Neuronal stem cell (in vitro differentiated cells): ENCODE data around the gene PLA2G4E.

Experiments used
- DNase-seq: peaks from one replicate; pipeline ENCODE4 v3.0.0-alpha.2; 2013; ENCODE audit warnings: low spot score
- H2AFZ ChIP-seq: one replicate; pipeline ENCODE4 v1.6.1; 2013; ENCODE audit warnings: mild to moderate bottlenecking, low read length, inconsistent platforms
- H2AK5ac ChIP-seq: 2 replicates; pipeline ENCODE4 v1.6.1; 2013; ENCODE audit warnings: low read depth, mild to moderate bottlenecking, inconsistent platforms, low read length, moderate library complexity, mixed read lengths
- H2BK120ac ChIP-seq: 2 replicates; pipeline ENCODE4 v1.6.1; 2013; ENCODE audit warnings: low read depth, mild to moderate bottlenecking, inconsistent platforms, low read length, moderate library complexity, mixed read lengths
- H2BK12ac ChIP-seq: one replicate; pipeline ENCODE4 v1.6.1; 2013; ENCODE audit warnings: low read length, inconsistent platforms
- H2BK15ac ChIP-seq: 2 replicates; pipeline ENCODE4 v1.6.1; 2013; ENCODE audit warnings: mild to moderate bottlenecking, low read length, inconsistent platforms, mixed read lengths
- H2BK5ac ChIP-seq: one replicate; pipeline ENCODE4 v1.6.1; 2013; ENCODE audit warnings: inconsistent platforms, mild to moderate bottlenecking, low read length, moderate library complexity
- H3K14ac ChIP-seq: one replicate; pipeline ENCODE4 v1.6.1; 2013; ENCODE audit warnings: low read length, inconsistent platforms
- H3K18ac ChIP-seq: 2 replicates; pipeline ENCODE4 v1.6.1; 2013; ENCODE audit warnings: low read length, inconsistent platforms
- H3K23ac ChIP-seq: 2 replicates; pipeline ENCODE4 v1.6.1; 2013; ENCODE audit warnings: low read depth, mild to moderate bottlenecking, mixed read lengths, low read length, inconsistent platforms; ENCODE audit not compliant: poor library complexity
- H3K27ac ChIP-seq: replicated peaks from 3 replicates; pipeline ENCODE4 v1.5.1; 2013; ENCODE audit warnings: low read length, inconsistent platforms
- H3K27me3 ChIP-seq, 3 experiments: 2 replicates each; pipeline ENCODE4 v1.6.1; 2013; ENCODE audit warnings: low read length in 3 of 3, mild to moderate bottlenecking in 2 of 3, inconsistent platforms in 1 of 3, low read depth in 1 of 3, mixed read lengths in 1 of 3, moderate library complexity in 1 of 3; ENCODE audit not compliant: control insufficient read depth in 3 of 3, insufficient read depth in 3 of 3
- H3K36me3 ChIP-seq, 2 donors: replicated peaks in 1 of 2; 2 replicates each; pipeline ENCODE4 v1.6.1; 2013; ENCODE audit warnings: low read length in 2 of 2; ENCODE audit not compliant: control insufficient read depth in 2 of 2, insufficient read depth in 2 of 2
- H3K4ac ChIP-seq: 2 replicates; pipeline ENCODE4 v1.6.1; 2013; ENCODE audit warnings: inconsistent platforms, mild to moderate bottlenecking, low read length, moderate library complexity
- H3K4me1 ChIP-seq, 2 donors: 1 replicate in 1 of 2; 2 replicates in 1 of 2; pipeline ENCODE4 v1.6.1; 2013; ENCODE audit warnings: low read length in 2 of 2, low read depth in 1 of 2; ENCODE audit not compliant: control insufficient read depth in 2 of 2, insufficient read depth in 1 of 2
- H3K4me2 ChIP-seq: one replicate; pipeline ENCODE4 v1.6.1; 2013; ENCODE audit warnings: mild to moderate bottlenecking, low read length, inconsistent platforms; ENCODE audit not compliant: insufficient read depth, poor library complexity, severe bottlenecking
- H3K4me3 ChIP-seq, 2 donors: 2 replicates each; pipeline ENCODE4 v1.5.1; 2013; ENCODE audit warnings: low read length in 2 of 2, mild to moderate bottlenecking in 2 of 2, inconsistent platforms in 1 of 2, moderate library complexity in 1 of 2
- H3K79me1 ChIP-seq: one replicate; pipeline ENCODE4 v1.6.1; 2013; ENCODE audit warnings: low read depth, mild to moderate bottlenecking, inconsistent platforms, low read length, moderate library complexity
- H3K9ac ChIP-seq: one replicate; pipeline ENCODE4 v1.6.1; 2013; ENCODE audit warnings: mild to moderate bottlenecking, low read depth, low read length, inconsistent platforms; ENCODE audit not compliant: poor library complexity
- H3K9me3 ChIP-seq, 2 donors: replicated peaks in 1 of 2; 2 replicates each; pipeline versions ENCODE3 to v1.6.1; 2013; ENCODE audit warnings: low read length in 2 of 2, mild to moderate bottlenecking in 2 of 2, inconsistent platforms in 1 of 2, low read depth in 1 of 2, mixed read lengths in 1 of 2, moderate library complexity in 1 of 2; ENCODE audit not compliant: control insufficient read depth in 2 of 2, insufficient read depth in 1 of 2
- H4K8ac ChIP-seq: one replicate; pipeline ENCODE4 v1.6.1; 2013; ENCODE audit warnings: low read depth, mild to moderate bottlenecking, inconsistent platforms, low read length, moderate library complexity
- H4K91ac ChIP-seq: one replicate; pipeline ENCODE4 v1.6.1; 2013; ENCODE audit warnings: low read length, low read depth, mild to moderate bottlenecking, inconsistent platforms; ENCODE audit not compliant: poor library complexity
- WGBS, 2 donors: extraction: QIAGEN DNeasy Blood & Tissue Kit; methylation state at CpG; one replicate each; pipeline ENCODE4 v1.1.7; 2013; ENCODE audit warnings: missing lambda C conversion rate in 2 of 2, mixed read lengths in 1 of 2; ENCODE audit not compliant: insufficient read length in 2 of 2, insufficient replicate concordance in 1 of 2; ENCODE audit errors: extremely low coverage in 2 of 2; 5-methylcytosine and 5-hydroxymethylcytosine counted together

Gene PLA2G4E

GRCh38 chr15:42064271-42064670 is 43.4 kb upstream of the PLA2G4E start:
- no peak overlapping the region for H2BK12ac ChIP-seq
- H2AK5ac ChIP-seq: no peak overlapping the region
- no peak overlapping the region for H4K91ac ChIP-seq
- H3K9ac ChIP-seq: no peak overlapping the region
- H3K27ac ChIP-seq: no peak overlapping the region
- no peak overlapping the region for H4K8ac ChIP-seq
- H3K27me3 ChIP-seq: peaks cover 0 to 11% (median 0%) of the 10 kb centered on the region in 3 experiments
- no peak overlapping the region for H3K4me3 ChIP-seq
- no peak overlapping the region for H2AFZ ChIP-seq
- no peak overlapping the region for H3K4me2 ChIP-seq
- H3K23ac ChIP-seq: no peak overlapping the region
- no peak overlapping the region for H2BK5ac ChIP-seq
- H3K9me3 ChIP-seq: no peaks in the 10 kb centered on the region
- H3K18ac ChIP-seq: no peak overlapping the region
- H3K36me3 ChIP-seq: no peaks in the 10 kb centered on the region
- no peak overlapping the region for H3K4ac ChIP-seq
- no peak overlapping the region for H3K14ac ChIP-seq
- no peak overlapping the region for H2BK15ac ChIP-seq
- no peak overlapping the region for H2BK120ac ChIP-seq
- H3K4me1 ChIP-seq: peaks cover 5 to 14% of the 10 kb centered on the region in 2 donors
- DNase-seq: no peak
- no peaks in the 10 kb centered on the region for H3K79me1 ChIP-seq
- no CpG with 5 or more reads among the region's 4 CpGs for WGBS, 2 donors

GRCh38 chr15:42063122-42063848 is 42.4 kb upstream of the PLA2G4E start:
- Histone ChIP-seq H4K8ac (no peak overlapping the region), H2BK15ac (no peak overlapping the region), H3K23ac (no peak overlapping the region), H4K91ac (no peak overlapping the region), H3K36me3 (no peaks in the 10 kb centered on the region), H3K18ac (no peak overlapping the region), H2BK12ac (no peak overlapping the region), H3K4me2 (no peak overlapping the region), H2BK120ac (no peak overlapping the region), H3K14ac (no peak overlapping the region), H3K9me3 (no peaks in the 10 kb centered on the region), H2AK5ac (no peak overlapping the region), H3K4ac (no peak overlapping the region), H2AFZ (no peak overlapping the region), H3K4me1 (peaks cover 5 to 14% of the 10 kb centered on the region in 2 donors), H3K9ac (no peak overlapping the region), H3K27me3 (peaks cover 0 to 11% (median 0%) of the 10 kb centered on the region in 3 experiments), H3K4me3 (no peak overlapping the region), H3K27ac (no peak overlapping the region), H2BK5ac (no peak overlapping the region), H3K79me1 (no peaks in the 10 kb centered on the region)
- no CpG with 5 or more reads among the region's 12 CpGs for WGBS, 2 donors
- no peak for DNase-seq

- Histone ChIP-seq H3K4me3 (no peak overlapping the region), H3K4me1 (peaks cover 5 to 14% of the 10 kb centered on the region in 2 donors), H3K14ac (no peak overlapping the region), H3K9ac (no peak overlapping the region), H3K4me2 (no peak overlapping the region), H3K79me1 (no peaks in the 10 kb centered on the region), H2AK5ac (no peak overlapping the region), H3K23ac (no peak overlapping the region), H2AFZ (no peak overlapping the region), H4K91ac (no peak overlapping the region), H3K4ac (no peak overlapping the region), H2BK15ac (no peak overlapping the region), H3K36me3 (no peaks in the 10 kb centered on the region), H2BK120ac (no peak overlapping the region), H2BK12ac (no peak overlapping the region), H3K9me3 (no peaks in the 10 kb centered on the region), H4K8ac (no peak overlapping the region), H2BK5ac (no peak overlapping the region), H3K18ac (no peak overlapping the region), H3K27me3 (peaks cover 0 to 11% (median 5%) of the 10 kb centered on the region in 3 experiments), H3K27ac (no peak overlapping the region)
- DNase-seq: no peak
- WGBS, 2 donors: no CpG with 5 or more reads among the region's 9 CpGs
These were observed 41.5 kb upstream of the PLA2G4E start for GRCh38 chr15:42062284-42062806.

- no peak overlapping the region for H3K23ac ChIP-seq
- no peak for DNase-seq
These were observed 40.0 kb upstream of the PLA2G4E start for GRCh38 chr15:42060797-42061196.

More at GRCh38 chr15:42060797-42061196, 40.0 kb upstream of the PLA2G4E start:
- Histone ChIP-seq H4K91ac (no peak overlapping the region), H3K27ac (no peak overlapping the region), H3K14ac (no peak overlapping the region), H2BK5ac (no peak overlapping the region), H3K4me1 (peaks cover 4 to 9% of the 10 kb centered on the region in 2 donors), H2AK5ac (no peak overlapping the region), H3K79me1 (no peaks in the 10 kb centered on the region), H2BK12ac (no peak overlapping the region), H2BK15ac (no peak overlapping the region), H3K4ac (no peak overlapping the region), H3K27me3 (peaks cover 0 to 17% (median 7%) of the 10 kb centered on the region in 3 experiments), H2BK120ac (no peak overlapping the region), H3K9ac (no peak overlapping the region), H2AFZ (no peak overlapping the region), H3K36me3 (no peaks in the 10 kb centered on the region), H3K9me3 (no peaks in the 10 kb centered on the region), H3K4me2 (no peak overlapping the region), H3K18ac (no peak overlapping the region), H4K8ac (no peak overlapping the region), H3K4me3 (no peak overlapping the region)
- WGBS, 2 donors: no CpG with 5 or more reads among the region's 5 CpGs
